ENCODE results near the gene DRAM2.
"Not testable (repeated sequence)": the region's sequence is repeated elsewhere in the genome, so short reads cannot be mapped to it uniquely, and the experiment has no call there.

DRAM2 gene

GRCh38 chr1:111082421-111083203 lies 57.3 kb downstream of the DRAM2 start:
- no peak for DNase-seq (ENCODE audit: low read depth, low spot score)

GRCh38 chr1:111079329-111079728 lies 60.6 kb downstream of the DRAM2 start:
- not testable (repeated sequence) for DNase-seq (ENCODE audit: low read depth, low spot score)

GRCh38 chr1:111077312-111077711 lies 62.6 kb downstream of the DRAM2 start:
- DNase-seq (ENCODE audit: low read depth, low spot score), result not testable (repeated sequence)

Measured in activated naive CD8-positive, alpha-beta T cell treated with anti-CD3 and anti-CD28 coated beads, Interleukin-2, amount 50 U/mL, for 16 hours (primary cell).